K562 (cell line): ENCODE results near the gene DSE. TPM values are rescaled to one million over a fixed set of nuclear protein-coding genes. Genes with fewer than 3 reads are reported as not detected.

Source experiments
- ATAC-seq: fragments of 200-7000 bp; cut with Tn5 transposase; 3 replicates; pipeline ENCODE4 v1.9.1; 2020; ENCODE audit warnings: moderate library complexity
- BruUV-seq: library from RNA; stranded (reverse); fragments of 400-500 nt; replicated peaks from 2 replicates; lab custom pipeline; 2021; lab: Mats Ljungman, UMichigan
- CTCF ChIA-PET: fragments of 300-600 bp; formaldehyde crosslinking; extraction: SDS; loops from one replicate; lab custom pipeline; 2021; ENCODE audit warnings: low intra/inter-chr PET ratio; lab: Yijun Ruan, JAX
- POLR2A ChIA-PET: fragments of 300-600, 350-650 bp; sonication (Branson Sonifier 250); formaldehyde crosslinking; extraction: SDS; loops from one replicate; lab custom pipeline; 2021; ENCODE audit warnings: antibody characterized with exemption, inconsistent platforms; lab: Yijun Ruan, JAX
- DNase-seq, 4 experiments: peaks; one replicate each; pipeline versions ENCODE4 v3.0.0 to v3.0.0-alpha.2; 2011 to 2018; ENCODE audit warnings: low spot score in 3 of 4, mixed read lengths in 3 of 4; ENCODE audit errors: extremely low read depth in 1 of 4
- FAIRE-seq: peaks from 2 replicates; lab custom pipeline; 2011; peaks lifted over from hg19 to GRCh38; lab: Jason Lieb, UNC
- H2AFZ ChIP-seq: 2 replicates; pipeline ENCODE4 v1.6.0; 2011; ENCODE audit warnings: low read depth, low read length, control low read depth, inconsistent platforms
- H3K27ac ChIP-seq: fragments of 200-600 bp; 3 replicates; pipeline ENCODE4 v1.8.0; 2011; ENCODE audit warnings: low read depth, mild to moderate bottlenecking, control low read depth, inconsistent platforms, low read length, moderate library complexity, mixed read lengths; ENCODE audit errors: extremely low read depth
- H3K27me3 ChIP-seq, 2 experiments: fragments of 300-600 bp in 1 of 2; 2 replicates in 1 of 2; 3 replicates in 1 of 2; pipeline versions ENCODE4 v1.6.0 to v1.8.0; 2011; ENCODE audit warnings: inconsistent platforms in 2 of 2, low read length in 2 of 2, mild to moderate bottlenecking in 1 of 2, mixed read lengths in 1 of 2, moderate library complexity in 1 of 2; ENCODE audit not compliant: control insufficient read depth in 2 of 2, insufficient read depth in 2 of 2
- H3K36me3 ChIP-seq: fragments of 300-600 bp; 3 replicates; pipeline ENCODE4 v1.8.0; 2011; ENCODE audit warnings: mild to moderate bottlenecking, low read length, inconsistent platforms; ENCODE audit not compliant: control insufficient read depth, insufficient read depth
- H3K4me1 ChIP-seq, 2 experiments: fragments of 200-600 bp in 1 of 2; replicated peaks in 1 of 2; 2 replicates in 1 of 2; 3 replicates in 1 of 2; pipeline versions ENCODE4 v1.5.1 to v1.8.0; 2011; ENCODE audit warnings: inconsistent platforms in 2 of 2, low read length in 2 of 2, mild to moderate bottlenecking in 1 of 2, mixed read lengths in 1 of 2, moderate library complexity in 1 of 2; ENCODE audit not compliant: control insufficient read depth in 2 of 2, insufficient read depth in 2 of 2
- H3K4me2 ChIP-seq: 2 replicates; pipeline ENCODE4 v1.6.1; 2011; ENCODE audit warnings: low read length, control low read depth, inconsistent platforms, mixed read lengths; ENCODE audit not compliant: insufficient read depth
- H3K4me3 ChIP-seq: fragments of 200-600 bp; sonication (generic), shearing (Covaris generic); 2 replicates; pipeline ENCODE4 v1.5.1; 2016; ENCODE audit warnings: control low read depth, inconsistent platforms
- H3K79me2 ChIP-seq: fragments of 200-600 bp; 3 replicates; pipeline ENCODE4 v1.8.0; 2011; ENCODE audit warnings: low read length, inconsistent platforms; ENCODE audit not compliant: control insufficient read depth, insufficient read depth
- H3K9ac ChIP-seq, 2 experiments: 2 replicates each; pipeline versions ENCODE4 v1.6.0 to v1.6.1; 2011; ENCODE audit warnings: low read depth in 2 of 2, low read length in 2 of 2, control low read depth in 1 of 2, inconsistent platforms in 1 of 2, mild to moderate bottlenecking in 1 of 2, mixed read lengths in 1 of 2; ENCODE audit not compliant: insufficient read depth in 1 of 2
- H3K9me1 ChIP-seq: one replicate; pipeline ENCODE4 v1.6.0; 2011; ENCODE audit warnings: inconsistent platforms, mild to moderate bottlenecking, low read length, moderate library complexity; ENCODE audit not compliant: control insufficient read depth, insufficient read depth
- H3K9me3 ChIP-seq: replicated peaks from 2 replicates; pipeline ENCODE4 v1.5.1; 2011; ENCODE audit warnings: low read depth, low read length, inconsistent platforms; ENCODE audit not compliant: control insufficient read depth, insufficient read depth
- H4K20me1 ChIP-seq: replicated peaks from 2 replicates; pipeline ENCODE4 v1.6.1; 2011; ENCODE audit warnings: low read length, inconsistent platforms, mixed read lengths; ENCODE audit not compliant: control insufficient read depth, insufficient read depth
- CBX1 ChIP-seq: sonication (generic); IDR thresholded peaks from 2 replicates; pipeline ENCODE4 v1.6.1; 2016; ENCODE audit warnings: antibody characterized with exemption, low read depth, mild to moderate bottlenecking
- KDM1A ChIP-seq, 2 experiments: fragments of 450-650 bp; IDR thresholded peaks; 2 replicates each; pipeline ENCODE4 v1.6.1; 2016; ENCODE audit warnings: mild to moderate bottlenecking in 2 of 2
- RCOR1 ChIP-seq, 2 experiments: IDR thresholded peaks; 2 replicates each; pipeline ENCODE4 v1.6.1; 2012; ENCODE audit warnings: low read depth in 2 of 2, low read length in 2 of 2, borderline replicate concordance in 1 of 2, improper control_type of control experiment in 1 of 2
- WGBS: fragments of 100-300 bp; shearing (Covaris generic); methylation state at CpG from one replicate; pipeline ENCODE4 v1.1.6; 2016; ENCODE audit warnings: low coverage, mixed read lengths; ENCODE audit not compliant: insufficient coverage; ENCODE audit errors: missing lambda C conversion rate; 5-methylcytosine and 5-hydroxymethylcytosine counted together
- in situ Hi-C: fragments of 300-500 bp; cut with MboI; formaldehyde crosslinking; loops from 4 replicates; pipeline ENCODE4 v1.15.0; 2018; ENCODE audit warnings: inconsistent platforms, mixed read lengths
- intact Hi-C: fragments of 100-400 bp; cut with micrococcal nuclease; formaldehyde crosslinking; loops from 2 replicates; pipeline ENCODE4 v1.14.2; 2022
- polyA plus RNA-seq, 8 experiments: library from polyadenylated mRNA; depleted of rRNA in 4 of 8; stranded (reverse) in 5 of 8; unstranded in 3 of 8; fragments of >200 nt; fragmentation: Nextera tagmentation in 2 of 8; fragmentation: Illumina TruSeq in 1 of 8; extraction: Ambion mirVana in 2 of 8; extraction: Trizol in 1 of 8; gene quantifications; 2 replicates each; pipeline versions ENCODE4 v1.2.1 to v1.2.3, GENCODE V29; 2011 to 2014; ENCODE audit warnings: inconsistent platforms in 1 of 8, missing spikeins in 1 of 8
- total RNA-seq, 7 experiments: library from RNA; depleted of rRNA in 6 of 7; stranded (reverse); fragments of >200 nt in 6 of 7; fragmentation: Illumina TruSeq in 2 of 7; extraction: Trizol in 2 of 7; gene quantifications; 2 replicates each; pipeline versions ENCODE4 v1.2.1 to v1.2.3, GENCODE V29; 2011 to 2021; ENCODE audit warnings: low replicate concordance in 1 of 7
- TF ChIP-seq, protein P1 (sequence below), 2 experiments: fragments of 450-650 bp; formaldehyde crosslinking in 1 of 2; IDR thresholded peaks; 2 replicates each; pipeline versions ENCODE4 v1.4.0 to v1.6.1; 2014 to 2020; ENCODE audit warnings: mild to moderate bottlenecking in 2 of 2, borderline replicate concordance in 1 of 2, low read depth in 1 of 2

The DSE gene
- total and polyA plus RNA-seq, 9 of the 15 experiments (the other 6 are each of a cell fraction or from before 2014, with no cell fraction given): 0.49 to 1.7 (median 0.79) TPM

DNA sequence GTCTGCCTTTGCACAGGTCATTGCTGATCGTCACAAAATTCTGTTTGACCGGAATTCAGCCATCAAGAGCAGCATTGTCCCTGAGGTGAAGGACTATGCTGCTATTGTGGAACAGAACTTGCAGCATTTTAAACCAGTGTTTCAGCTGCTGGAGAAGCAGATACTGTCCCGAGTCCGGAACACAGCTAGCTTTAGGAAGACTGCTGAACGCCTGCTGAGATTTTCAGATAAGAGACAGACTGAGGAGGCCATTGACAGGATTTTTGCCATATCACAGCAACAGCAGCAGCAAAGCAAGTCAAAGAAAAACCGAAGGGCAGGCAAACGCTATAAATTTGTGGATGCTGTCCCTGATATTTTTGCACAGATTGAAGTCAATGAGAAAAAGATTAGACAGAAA, 65.8 kb downstream of the DSE start:
- H3K36me3 ChIP-seq: no peaks in the 10 kb centered on the region
- in situ Hi-C loops (no loop called here), intact Hi-C loops (loop anchor here (5.0 kb wide), 1 partner anchor 154 kb away; no protein-coding TSS in a partner anchor)
- H3K4me3 ChIP-seq: no peak overlapping the region
- TF ChIP-seq RCOR1 (IDR thresholded peaks at IDR 0.05; ENCODE audit: borderline replicate concordance in 1 of 2, low read depth in 2 of 2, low read length in 2 of 2) (peak in 1 of 2 experiments; percentile 63; a peak in 1 of 4 replicates), CBX1 (no peak), KDM1A (IDR thresholded peaks at IDR 0.05) (peak; percentile 25 to 66; a peak in 3 of 4 replicates)
- TF ChIP-seq, protein P1, sequence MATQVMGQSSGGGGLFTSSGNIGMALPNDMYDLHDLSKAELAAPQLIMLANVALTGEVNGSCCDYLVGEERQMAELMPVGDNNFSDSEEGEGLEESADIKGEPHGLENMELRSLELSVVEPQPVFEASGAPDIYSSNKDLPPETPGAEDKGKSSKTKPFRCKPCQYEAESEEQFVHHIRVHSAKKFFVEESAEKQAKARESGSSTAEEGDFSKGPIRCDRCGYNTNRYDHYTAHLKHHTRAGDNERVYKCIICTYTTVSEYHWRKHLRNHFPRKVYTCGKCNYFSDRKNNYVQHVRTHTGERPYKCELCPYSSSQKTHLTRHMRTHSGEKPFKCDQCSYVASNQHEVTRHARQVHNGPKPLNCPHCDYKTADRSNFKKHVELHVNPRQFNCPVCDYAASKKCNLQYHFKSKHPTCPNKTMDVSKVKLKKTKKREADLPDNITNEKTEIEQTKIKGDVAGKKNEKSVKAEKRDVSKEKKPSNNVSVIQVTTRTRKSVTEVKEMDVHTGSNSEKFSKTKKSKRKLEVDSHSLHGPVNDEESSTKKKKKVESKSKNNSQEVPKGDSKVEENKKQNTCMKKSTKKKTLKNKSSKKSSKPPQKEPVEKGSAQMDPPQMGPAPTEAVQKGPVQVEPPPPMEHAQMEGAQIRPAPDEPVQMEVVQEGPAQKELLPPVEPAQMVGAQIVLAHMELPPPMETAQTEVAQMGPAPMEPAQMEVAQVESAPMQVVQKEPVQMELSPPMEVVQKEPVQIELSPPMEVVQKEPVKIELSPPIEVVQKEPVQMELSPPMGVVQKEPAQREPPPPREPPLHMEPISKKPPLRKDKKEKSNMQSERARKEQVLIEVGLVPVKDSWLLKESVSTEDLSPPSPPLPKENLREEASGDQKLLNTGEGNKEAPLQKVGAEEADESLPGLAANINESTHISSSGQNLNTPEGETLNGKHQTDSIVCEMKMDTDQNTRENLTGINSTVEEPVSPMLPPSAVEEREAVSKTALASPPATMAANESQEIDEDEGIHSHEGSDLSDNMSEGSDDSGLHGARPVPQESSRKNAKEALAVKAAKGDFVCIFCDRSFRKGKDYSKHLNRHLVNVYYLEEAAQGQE (IDR thresholded peaks at IDR 0.05; ENCODE audit: borderline replicate concordance): no peak
- TF ChIP-seq, protein P1 (CRISPR knock-in tag; IDR thresholded peaks at IDR 0.05; ENCODE audit: low read depth): no peak
- H3K9ac ChIP-seq: no peak overlapping the region
- H3K27ac ChIP-seq: no peak overlapping the region
- H3K9me1 ChIP-seq: no peaks in the 10 kb centered on the region
- no TSS peak for BruUV-seq
- ChIA-PET POLR2A (interaction anchor here (0.7 kb wide), 1 partner anchor 8 kb away, joined by 3 read pairs; no protein-coding TSS in a partner anchor), CTCF (no interaction called here)
- WGBS: 0% methylated on average over 7 of the region's 7 CpGs
- H3K4me2 ChIP-seq: no peak overlapping the region; the same call in 1 of the 2 replicates
- H3K79me2 ChIP-seq: no peaks in the 10 kb centered on the region
- no peaks in the 10 kb centered on the region for H3K4me1 ChIP-seq
- DNase-seq: peak in 1 of 4 experiments; percentile 12
- H4K20me1 ChIP-seq: no peaks in the 10 kb centered on the region
- H3K9me3 ChIP-seq: no peaks in the 10 kb centered on the region
- peaks cover 0 to 9% of the 10 kb centered on the region in 2 experiments; a peak in 1 of 5 replicates for H3K27me3 ChIP-seq
- H2AFZ ChIP-seq: no peak overlapping the region
- FAIRE-seq: no peak
- ATAC-seq: peak; percentile 29; the same call in 2 of the 3 replicates
